Osteocyte (in vitro differentiated cells): ENCODE data around the gene CALHM6. TPM values are rescaled to one million over a fixed set of nuclear protein-coding genes. Genes with fewer than 3 reads are reported as not detected.

Experiments used
- DNase-seq: peaks from one replicate; pipeline ENCODE4 v3.0.0; 2021; ENCODE audit warnings: mixed read lengths; ENCODE audit not compliant: unreplicated experiment; ENCODE audit errors: extremely low spot score
- H3K27ac Mint-ChIP-seq: one replicate; pipeline ENCODE4 v1.8.0; 2021; ENCODE audit warnings: mild to moderate bottlenecking, mixed read lengths; ENCODE audit not compliant: unreplicated experiment
- H3K27me3 Mint-ChIP-seq: one replicate; pipeline ENCODE4 v1.8.0; 2021; ENCODE audit warnings: mixed read lengths; ENCODE audit not compliant: unreplicated experiment
- H3K36me3 Mint-ChIP-seq: one replicate; pipeline ENCODE4 v1.8.0; 2021; ENCODE audit warnings: mixed read lengths; ENCODE audit not compliant: unreplicated experiment
- H3K4me1 Mint-ChIP-seq: one replicate; pipeline ENCODE4 v1.8.0; 2021; ENCODE audit warnings: mixed read lengths; ENCODE audit not compliant: unreplicated experiment
- H3K4me3 Mint-ChIP-seq: one replicate; pipeline ENCODE4 v1.8.0; 2021; ENCODE audit warnings: mild to moderate bottlenecking, moderate library complexity, mixed read lengths; ENCODE audit not compliant: unreplicated experiment
- H3K9me3 Mint-ChIP-seq: one replicate; pipeline ENCODE4 v1.8.0; 2021; ENCODE audit warnings: mixed read lengths; ENCODE audit not compliant: unreplicated experiment
- total RNA-seq: library from RNA; stranded (reverse); gene quantifications from 2 replicates; pipeline ENCODE4 v1.2.1, GENCODE V29; 2021
- TF ChIP-seq, protein P1 (sequence below): fragments of 200-600 bp; sonication (generic); IDR thresholded peaks from 2 replicates; pipeline ENCODE4 v1.5.0; 2021; ENCODE audit warnings: antibody characterized with exemption, mild to moderate bottlenecking, moderate library complexity

The CALHM6 gene
- total RNA-seq, 1 donor from 2014 or later: 0.94 TPM

DNA sequence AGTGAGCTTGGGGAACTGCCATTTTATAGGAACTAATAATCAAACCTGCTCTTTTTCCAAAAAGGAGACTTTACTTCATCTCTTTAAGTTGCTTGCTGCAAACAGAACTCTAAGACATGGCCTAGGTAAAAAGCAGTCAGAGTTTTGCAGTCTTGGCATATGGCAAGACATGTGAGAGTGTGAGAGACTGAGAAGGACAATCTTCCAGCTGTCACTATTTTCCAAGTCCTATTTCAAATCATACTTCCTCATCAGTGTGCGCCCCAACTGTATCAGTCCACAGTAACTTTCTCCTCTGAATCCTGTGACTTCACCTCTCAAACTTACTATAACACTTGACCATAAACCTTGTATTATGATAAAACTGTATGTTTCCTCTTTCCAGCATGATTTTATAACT is 10.4 kb downstream of the CALHM6 start:
- Mint-ChIP-seq H3K27me3 (no peaks in the 10 kb centered on the region), H3K9me3 (peaks cover 3% of the 10 kb centered on the region), H3K27ac (no peak overlapping the region), H3K36me3 (no peaks in the 10 kb centered on the region), H3K4me3 (no peak overlapping the region), H3K4me1 (peaks cover 7% of the 10 kb centered on the region)
- DNase-seq: no peak
- TF ChIP-seq, protein P1, sequence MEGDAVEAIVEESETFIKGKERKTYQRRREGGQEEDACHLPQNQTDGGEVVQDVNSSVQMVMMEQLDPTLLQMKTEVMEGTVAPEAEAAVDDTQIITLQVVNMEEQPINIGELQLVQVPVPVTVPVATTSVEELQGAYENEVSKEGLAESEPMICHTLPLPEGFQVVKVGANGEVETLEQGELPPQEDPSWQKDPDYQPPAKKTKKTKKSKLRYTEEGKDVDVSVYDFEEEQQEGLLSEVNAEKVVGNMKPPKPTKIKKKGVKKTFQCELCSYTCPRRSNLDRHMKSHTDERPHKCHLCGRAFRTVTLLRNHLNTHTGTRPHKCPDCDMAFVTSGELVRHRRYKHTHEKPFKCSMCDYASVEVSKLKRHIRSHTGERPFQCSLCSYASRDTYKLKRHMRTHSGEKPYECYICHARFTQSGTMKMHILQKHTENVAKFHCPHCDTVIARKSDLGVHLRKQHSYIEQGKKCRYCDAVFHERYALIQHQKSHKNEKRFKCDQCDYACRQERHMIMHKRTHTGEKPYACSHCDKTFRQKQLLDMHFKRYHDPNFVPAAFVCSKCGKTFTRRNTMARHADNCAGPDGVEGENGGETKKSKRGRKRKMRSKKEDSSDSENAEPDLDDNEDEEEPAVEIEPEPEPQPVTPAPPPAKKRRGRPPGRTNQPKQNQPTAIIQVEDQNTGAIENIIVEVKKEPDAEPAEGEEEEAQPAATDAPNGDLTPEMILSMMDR: no peak

DNA sequence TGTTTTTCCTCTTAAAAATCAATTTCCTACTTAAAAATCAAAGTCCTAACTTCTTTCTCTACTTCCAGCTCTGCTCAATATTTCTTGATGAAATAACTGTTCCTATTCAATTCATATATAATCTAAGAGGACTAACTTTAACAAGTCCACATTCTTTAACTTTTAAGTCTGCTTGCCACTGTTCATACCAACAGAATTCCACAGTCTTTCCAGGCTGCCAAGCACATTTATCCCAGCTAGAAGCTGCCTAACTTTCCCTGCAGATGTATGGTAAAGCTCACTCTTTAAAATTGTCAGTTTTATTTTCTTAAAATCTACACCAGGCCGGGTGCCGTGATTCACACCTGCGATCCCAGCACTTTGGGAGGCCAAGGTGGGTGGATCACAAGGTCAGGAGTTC is 11.5 kb downstream of the CALHM6 start:
- H3K4me1 Mint-ChIP-seq: peaks cover 9% of the 10 kb centered on the region
- DNase-seq: no peak
- no peak overlapping the region for H3K4me3 Mint-ChIP-seq
- TF ChIP-seq, protein P1: no peak
- no peak overlapping the region for H3K27ac Mint-ChIP-seq
- no peaks in the 10 kb centered on the region for H3K27me3 Mint-ChIP-seq
- no peaks in the 10 kb centered on the region for H3K36me3 Mint-ChIP-seq
- peaks cover 3% of the 10 kb centered on the region for H3K9me3 Mint-ChIP-seq

DNA sequence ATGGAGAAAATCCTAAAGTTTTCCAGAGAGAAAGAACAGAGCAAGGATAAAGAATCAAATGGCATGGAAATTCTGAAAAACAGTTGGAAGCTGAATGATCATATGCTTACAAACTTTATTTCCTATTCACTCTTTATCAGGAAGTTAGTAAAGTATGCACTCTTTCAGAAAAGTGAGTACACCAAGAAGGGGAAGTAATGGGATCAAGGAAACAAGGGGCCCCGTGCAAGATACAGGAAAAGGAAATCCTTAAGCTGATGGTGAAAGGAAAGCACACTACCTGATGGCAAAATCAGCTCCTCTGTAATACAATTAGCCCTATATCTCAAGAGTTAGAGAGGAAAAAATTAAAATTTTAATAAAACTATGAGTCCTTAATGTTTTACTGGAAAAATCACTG is 14.0 kb downstream of the CALHM6 start:
- no peak overlapping the region for H3K4me3 Mint-ChIP-seq
- TF ChIP-seq, protein P1: no peak
- H3K36me3 Mint-ChIP-seq: no peaks in the 10 kb centered on the region
- no peaks in the 10 kb centered on the region for H3K27me3 Mint-ChIP-seq
- peaks cover 9% of the 10 kb centered on the region for H3K4me1 Mint-ChIP-seq
- no peak for DNase-seq
- no peak overlapping the region for H3K27ac Mint-ChIP-seq
- no peaks in the 10 kb centered on the region for H3K9me3 Mint-ChIP-seq

DNA sequence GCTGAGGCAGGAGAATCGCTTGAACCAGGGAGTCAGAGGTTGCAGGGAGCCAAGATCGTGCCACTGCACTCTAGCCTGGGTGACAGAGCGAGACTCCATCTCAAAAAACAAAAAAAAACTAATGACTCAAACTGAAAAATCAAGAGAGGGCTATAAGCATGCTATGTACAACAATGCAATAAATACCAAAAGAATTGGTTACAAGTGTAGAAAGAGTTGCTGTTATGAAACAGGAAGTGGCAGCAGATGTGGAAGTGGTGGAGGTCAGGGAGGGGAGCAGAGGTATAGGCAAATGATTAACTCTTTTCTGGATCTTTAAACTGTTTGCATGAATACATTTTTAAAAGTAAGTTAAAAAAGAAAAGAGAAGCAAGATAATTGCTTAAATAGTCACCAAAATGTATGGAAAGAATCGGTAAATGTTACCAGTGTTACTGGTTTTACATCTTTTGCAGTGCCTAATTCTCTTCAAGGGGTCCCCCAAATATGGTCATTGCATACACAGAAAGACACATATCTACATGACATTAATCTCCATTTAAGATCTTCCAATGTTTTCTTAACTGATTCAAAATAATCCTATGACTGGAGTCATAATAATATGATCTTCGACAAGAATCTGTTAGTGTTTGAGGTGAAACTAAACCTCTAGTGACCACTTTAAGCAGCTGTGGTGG is 15.0 kb downstream of the CALHM6 start:
- TF ChIP-seq, protein P1: no peak
- Mint-ChIP-seq H3K4me3 (no peak overlapping the region), H3K4me1 (peaks cover 9% of the 10 kb centered on the region), H3K9me3 (no peaks in the 10 kb centered on the region), H3K36me3 (no peaks in the 10 kb centered on the region), H3K27me3 (no peaks in the 10 kb centered on the region), H3K27ac (no peak overlapping the region)
- DNase-seq: no peak

- TF ChIP-seq, protein P1: no peak
- DNase-seq: no peak
- H3K4me3 Mint-ChIP-seq: no peak overlapping the region
- no peak overlapping the region for H3K27ac Mint-ChIP-seq
- H3K9me3 Mint-ChIP-seq: no peaks in the 10 kb centered on the region
- no peaks in the 10 kb centered on the region for H3K36me3 Mint-ChIP-seq
- peaks cover 8% of the 10 kb centered on the region for H3K4me1 Mint-ChIP-seq
- peaks cover 7% of the 10 kb centered on the region for H3K27me3 Mint-ChIP-seq
Observed at GRCh38 chr6:116482780-116483179, 21.6 kb downstream of the CALHM6 start.
